CD4-positive, alpha-beta T cell treated with Interleukin-4 for 1 hour (primary cell): Measurements from ENCODE around the gene NEGR1.

Experiments used
- DNase-seq, 2 donors: peaks; one replicate each; pipeline ENCODE4 v3.0.0-alpha.2; 2020 to 2022

Gene NEGR1

GRCh38 chr1:71666609-71667008 lies 615.7 kb downstream of the NEGR1 start:
- DNase-seq, result no peak

GRCh38 chr1:71660411-71660810 lies 621.9 kb downstream of the NEGR1 start:
- no peak for DNase-seq

GRCh38 chr1:71657891-71658679 lies 624.3 kb downstream of the NEGR1 start:
- DNase-seq, result no peak

GRCh38 chr1:71656902-71657301 lies 625.4 kb downstream of the NEGR1 start:
- no peak for DNase-seq

- DNase-seq, result no peak
Measured at GRCh38 chr1:71655604-71656003, 626.7 kb downstream of the NEGR1 start.

GRCh38 chr1:71653952-71654351 lies 628.4 kb downstream of the NEGR1 start:
- DNase-seq, result no peak

GRCh38 chr1:71651214-71651613 lies 631.1 kb downstream of the NEGR1 start:
- DNase-seq, result no peak

GRCh38 chr1:71650119-71650518 lies 632.2 kb downstream of the NEGR1 start:
- DNase-seq, result no peak

GRCh38 chr1:71649608-71650007 lies 632.7 kb downstream of the NEGR1 start:
- DNase-seq, result no peak

GRCh38 chr1:71647513-71648300 lies 634.6 kb downstream of the NEGR1 start:
- no peak for DNase-seq

GRCh38 chr1:71645015-71645414 lies 637.3 kb downstream of the NEGR1 start:
- DNase-seq, result no peak

- no peak for DNase-seq
Measured at GRCh38 chr1:71641903-71642302, 640.4 kb downstream of the NEGR1 start.

- DNase-seq, result no peak
Measured at GRCh38 chr1:71640998-71641397, 641.3 kb downstream of the NEGR1 start.

GRCh38 chr1:71640116-71640515 lies 642.2 kb downstream of the NEGR1 start:
- DNase-seq, result no peak

GRCh38 chr1:71638081-71638766 lies 644.1 kb downstream of the NEGR1 start:
- no peak for DNase-seq

GRCh38 chr1:71635568-71635967 lies 646.8 kb downstream of the NEGR1 start:
- no peak for DNase-seq

GRCh38 chr1:71634159-71634558 lies 648.2 kb downstream of the NEGR1 start:
- DNase-seq, result no peak

GRCh38 chr1:71630073-71630472 lies 652.3 kb downstream of the NEGR1 start:
- DNase-seq, result no peak

GRCh38 chr1:71625004-71625403 lies 657.3 kb downstream of the NEGR1 start:
- no peak for DNase-seq

- no peak for DNase-seq
Measured at GRCh38 chr1:71623888-71624287, 658.5 kb downstream of the NEGR1 start.

GRCh38 chr1:71621785-71622184 lies 660.6 kb downstream of the NEGR1 start:
- no peak for DNase-seq

- DNase-seq, result no peak
Measured at GRCh38 chr1:71618766-71619530, 663.4 kb downstream of the NEGR1 start.

GRCh38 chr1:71618191-71618590 lies 664.1 kb downstream of the NEGR1 start:
- no peak for DNase-seq
